ENCODE data around the gene FERMT3.

DNA sequence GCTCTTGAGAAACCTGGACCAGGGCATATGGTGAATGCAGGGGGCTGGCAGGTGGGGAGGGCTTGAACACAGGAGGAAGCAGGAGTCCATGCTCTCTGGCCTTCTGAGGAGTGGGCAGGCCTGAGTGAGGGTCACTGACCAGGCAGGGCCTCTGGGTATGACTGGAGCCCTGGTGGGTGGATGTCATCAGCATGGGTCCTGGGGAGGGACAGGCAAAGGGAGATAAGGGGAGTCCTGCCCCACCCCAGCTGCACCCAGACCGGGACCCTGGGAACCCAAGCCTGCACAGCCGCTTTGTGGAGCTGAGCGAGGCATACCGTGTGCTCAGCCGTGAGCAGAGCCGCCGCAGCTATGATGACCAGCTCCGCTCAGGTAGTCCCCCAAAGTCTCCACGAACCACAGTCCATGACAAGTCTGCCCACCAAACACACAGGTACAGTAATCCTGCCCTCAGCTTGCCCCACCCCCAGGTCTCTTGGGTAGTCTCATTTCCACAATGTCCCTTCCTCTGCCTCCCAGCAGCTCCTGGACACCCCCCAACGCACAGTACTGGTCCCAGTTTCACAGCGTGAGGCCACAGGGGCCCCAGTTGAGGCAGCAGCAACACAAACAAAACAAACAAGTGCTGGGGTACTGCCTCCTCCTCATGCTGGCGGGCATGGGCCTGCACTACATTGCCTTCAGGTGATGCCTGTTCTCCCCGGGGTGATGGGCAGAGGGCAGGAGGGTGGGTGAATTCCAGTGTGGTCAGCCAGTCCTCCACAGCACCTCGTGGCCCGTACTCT, 25.9 kb downstream of the FERMT3 start:
- TF ChIP-seq, protein P1, sequence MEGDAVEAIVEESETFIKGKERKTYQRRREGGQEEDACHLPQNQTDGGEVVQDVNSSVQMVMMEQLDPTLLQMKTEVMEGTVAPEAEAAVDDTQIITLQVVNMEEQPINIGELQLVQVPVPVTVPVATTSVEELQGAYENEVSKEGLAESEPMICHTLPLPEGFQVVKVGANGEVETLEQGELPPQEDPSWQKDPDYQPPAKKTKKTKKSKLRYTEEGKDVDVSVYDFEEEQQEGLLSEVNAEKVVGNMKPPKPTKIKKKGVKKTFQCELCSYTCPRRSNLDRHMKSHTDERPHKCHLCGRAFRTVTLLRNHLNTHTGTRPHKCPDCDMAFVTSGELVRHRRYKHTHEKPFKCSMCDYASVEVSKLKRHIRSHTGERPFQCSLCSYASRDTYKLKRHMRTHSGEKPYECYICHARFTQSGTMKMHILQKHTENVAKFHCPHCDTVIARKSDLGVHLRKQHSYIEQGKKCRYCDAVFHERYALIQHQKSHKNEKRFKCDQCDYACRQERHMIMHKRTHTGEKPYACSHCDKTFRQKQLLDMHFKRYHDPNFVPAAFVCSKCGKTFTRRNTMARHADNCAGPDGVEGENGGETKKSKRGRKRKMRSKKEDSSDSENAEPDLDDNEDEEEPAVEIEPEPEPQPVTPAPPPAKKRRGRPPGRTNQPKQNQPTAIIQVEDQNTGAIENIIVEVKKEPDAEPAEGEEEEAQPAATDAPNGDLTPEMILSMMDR (IDR thresholded peaks at IDR 0.05; ENCODE audit: low read depth, low read length, missing input control), result no peak
- TF ChIP-seq, protein P2, sequence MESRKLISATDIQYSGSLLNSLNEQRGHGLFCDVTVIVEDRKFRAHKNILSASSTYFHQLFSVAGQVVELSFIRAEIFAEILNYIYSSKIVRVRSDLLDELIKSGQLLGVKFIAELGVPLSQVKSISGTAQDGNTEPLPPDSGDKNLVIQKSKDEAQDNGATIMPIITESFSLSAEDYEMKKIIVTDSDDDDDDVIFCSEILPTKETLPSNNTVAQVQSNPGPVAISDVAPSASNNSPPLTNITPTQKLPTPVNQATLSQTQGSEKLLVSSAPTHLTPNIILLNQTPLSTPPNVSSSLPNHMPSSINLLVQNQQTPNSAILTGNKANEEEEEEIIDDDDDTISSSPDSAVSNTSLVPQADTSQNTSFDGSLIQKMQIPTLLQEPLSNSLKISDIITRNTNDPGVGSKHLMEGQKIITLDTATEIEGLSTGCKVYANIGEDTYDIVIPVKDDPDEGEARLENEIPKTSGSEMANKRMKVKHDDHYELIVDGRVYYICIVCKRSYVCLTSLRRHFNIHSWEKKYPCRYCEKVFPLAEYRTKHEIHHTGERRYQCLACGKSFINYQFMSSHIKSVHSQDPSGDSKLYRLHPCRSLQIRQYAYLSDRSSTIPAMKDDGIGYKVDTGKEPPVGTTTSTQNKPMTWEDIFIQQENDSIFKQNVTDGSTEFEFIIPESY (IDR thresholded peaks at IDR 0.05), result no peak
- TF ChIP-seq GABPA (IDR thresholded peaks at IDR 0.05 in 1 of 2, conservative IDR thresholded peaks at IDR 0.05 in 1 of 2) (no peak), EGR1 (IDR thresholded peaks at IDR 0.05; ENCODE audit: low read depth in 2 of 2) (no peak), TAF1 (conservative IDR thresholded peaks at IDR 0.05) (no peak), YY1 (IDR thresholded peaks at IDR 0.05) (no peak), RAD21 (IDR thresholded peaks at IDR 0.05) (no peak), JUND (IDR thresholded peaks at IDR 0.05) (no peak)
- TF ChIP-seq, protein P3, sequence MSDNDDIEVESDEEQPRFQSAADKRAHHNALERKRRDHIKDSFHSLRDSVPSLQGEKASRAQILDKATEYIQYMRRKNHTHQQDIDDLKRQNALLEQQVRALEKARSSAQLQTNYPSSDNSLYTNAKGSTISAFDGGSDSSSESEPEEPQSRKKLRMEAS (IDR thresholded peaks at IDR 0.05), result no peak
- TF ChIP-seq, protein P4, sequence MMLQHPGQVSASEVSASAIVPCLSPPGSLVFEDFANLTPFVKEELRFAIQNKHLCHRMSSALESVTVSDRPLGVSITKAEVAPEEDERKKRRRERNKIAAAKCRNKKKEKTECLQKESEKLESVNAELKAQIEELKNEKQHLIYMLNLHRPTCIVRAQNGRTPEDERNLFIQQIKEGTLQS (IDR thresholded peaks at IDR 0.05), result no peak
- TF ChIP-seq, protein P5, sequence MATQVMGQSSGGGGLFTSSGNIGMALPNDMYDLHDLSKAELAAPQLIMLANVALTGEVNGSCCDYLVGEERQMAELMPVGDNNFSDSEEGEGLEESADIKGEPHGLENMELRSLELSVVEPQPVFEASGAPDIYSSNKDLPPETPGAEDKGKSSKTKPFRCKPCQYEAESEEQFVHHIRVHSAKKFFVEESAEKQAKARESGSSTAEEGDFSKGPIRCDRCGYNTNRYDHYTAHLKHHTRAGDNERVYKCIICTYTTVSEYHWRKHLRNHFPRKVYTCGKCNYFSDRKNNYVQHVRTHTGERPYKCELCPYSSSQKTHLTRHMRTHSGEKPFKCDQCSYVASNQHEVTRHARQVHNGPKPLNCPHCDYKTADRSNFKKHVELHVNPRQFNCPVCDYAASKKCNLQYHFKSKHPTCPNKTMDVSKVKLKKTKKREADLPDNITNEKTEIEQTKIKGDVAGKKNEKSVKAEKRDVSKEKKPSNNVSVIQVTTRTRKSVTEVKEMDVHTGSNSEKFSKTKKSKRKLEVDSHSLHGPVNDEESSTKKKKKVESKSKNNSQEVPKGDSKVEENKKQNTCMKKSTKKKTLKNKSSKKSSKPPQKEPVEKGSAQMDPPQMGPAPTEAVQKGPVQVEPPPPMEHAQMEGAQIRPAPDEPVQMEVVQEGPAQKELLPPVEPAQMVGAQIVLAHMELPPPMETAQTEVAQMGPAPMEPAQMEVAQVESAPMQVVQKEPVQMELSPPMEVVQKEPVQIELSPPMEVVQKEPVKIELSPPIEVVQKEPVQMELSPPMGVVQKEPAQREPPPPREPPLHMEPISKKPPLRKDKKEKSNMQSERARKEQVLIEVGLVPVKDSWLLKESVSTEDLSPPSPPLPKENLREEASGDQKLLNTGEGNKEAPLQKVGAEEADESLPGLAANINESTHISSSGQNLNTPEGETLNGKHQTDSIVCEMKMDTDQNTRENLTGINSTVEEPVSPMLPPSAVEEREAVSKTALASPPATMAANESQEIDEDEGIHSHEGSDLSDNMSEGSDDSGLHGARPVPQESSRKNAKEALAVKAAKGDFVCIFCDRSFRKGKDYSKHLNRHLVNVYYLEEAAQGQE (IDR thresholded peaks at IDR 0.05), result no peak
